Mucosa of descending colon (tissue), 3 donors: ENCODE results near the gene CDK19. TPM values are rescaled to one million over a fixed set of nuclear protein-coding genes. Genes with fewer than 3 reads are reported as not detected.
A peak's percentile ranks its signal among the peaks of the same experiment; 100 is the strongest.
"Not testable (repeated sequence)": the region's sequence is repeated elsewhere in the genome, so short reads cannot be mapped to it uniquely, and the experiment has no call there.

Experiments
- ATAC-seq: fragments of 200-7000 bp; cut with Tn5 transposase; one replicate; pipeline ENCODE4 v1.9.1; 2020; ENCODE audit warnings: mild to moderate bottlenecking, moderate library complexity
- DNase-seq, 3 donors: peaks; one replicate each; pipeline ENCODE4 v3.0.0-alpha.2; 2020
- H3K36me3 ChIP-seq: fragments of 200-600 bp; one replicate; pipeline ENCODE4 v1.8.0; 2021; ENCODE audit warnings: low read depth, mild to moderate bottlenecking
- H3K4me1 ChIP-seq: fragments of 200-600 bp; one replicate; pipeline ENCODE4 v1.8.0; 2021; ENCODE audit warnings: low read depth, mild to moderate bottlenecking
- H3K4me3 ChIP-seq: fragments of 200-600 bp; one replicate; pipeline ENCODE4 v1.8.0; 2021; ENCODE audit warnings: mild to moderate bottlenecking
- H3K9me3 ChIP-seq: fragments of 200-600 bp; one replicate; pipeline ENCODE4 v1.8.0; 2021; ENCODE audit warnings: mild to moderate bottlenecking
- CTCF ChIP-seq: fragments of 200-600 bp; IDR thresholded peaks from one replicate; pipeline ENCODE4 v1.8.0; 2022; ENCODE audit warnings: antibody characterized with exemption, mild to moderate bottlenecking
- intact Hi-C, 2 donors: fragments of 100-400 bp; cut with DNase I in 1 of 2; cut with micrococcal nuclease in 1 of 2; formaldehyde crosslinking; loops; one replicate each; pipeline versions ENCODE4 v1.11.0 to v1.11.1; 2022; cut with DNase I, micrococcal nuclease
- total RNA-seq, 3 donors: library from RNA; stranded (reverse); fragmentation: NEBNext Ultra II Directional in 2 of 3; extraction: Animal tissue kit (Norgen Biotek cat#: 25700) in 2 of 3; gene quantifications; one replicate each; pipeline versions ENCODE4 v1.2.1 to v1.2.4, GENCODE V29; 2021 to 2023
- donor health status: DM: no; HTN: no; CAD: no; lungs with moderate emphysema.
- donor health status: DM: no; HTN: no; CAD: no.
- donor health status: DM: no; HTN: yes; CAD: no.

Gene CDK19
- total RNA-seq, 3 donors from 2014 or later: 24.3 to 34.3 (median 27.7) TPM

GRCh38 chr6:110748453-110748852 lies 66.8 kb downstream of the CDK19 start:
- Histone ChIP-seq H3K9me3 (peaks cover 1% of the 10 kb centered on the region), H3K4me1 (no peaks in the 10 kb centered on the region), H3K4me3 (no peak overlapping the region), H3K36me3 (no peaks in the 10 kb centered on the region)
- ATAC-seq (no peak), DNase-seq (no peak)
- TF ChIP-seq CTCF: no peak
- intact Hi-C loops: no loop called here

- DNase-seq (no peak), ATAC-seq (peak; percentile 44)
- intact Hi-C loops: no loop called here
- Histone ChIP-seq H3K4me1 (no peaks in the 10 kb centered on the region), H3K4me3 (no peak overlapping the region), H3K36me3 (no peaks in the 10 kb centered on the region), H3K9me3 (peaks cover 19% of the 10 kb centered on the region)
- TF ChIP-seq CTCF: no peak
These were observed 68.6 kb downstream of the CDK19 start for GRCh38 chr6:110746680-110747079.

- intact Hi-C loops: no loop called here
- H3K4me3 ChIP-seq: no peak overlapping the region
- DNase-seq (no peak), ATAC-seq (no peak)
- TF ChIP-seq CTCF: no peak
- H3K36me3 ChIP-seq: no peaks in the 10 kb centered on the region
- H3K9me3 ChIP-seq: peaks cover 29% of the 10 kb centered on the region
- no peaks in the 10 kb centered on the region for H3K4me1 ChIP-seq
These were observed 70.3 kb downstream of the CDK19 start for GRCh38 chr6:110744991-110745390.

GRCh38 chr6:110742552-110742951 lies 72.7 kb downstream of the CDK19 start:
- H3K36me3 ChIP-seq, H3K4me1 ChIP-seq, H3K4me3 ChIP-seq, intact Hi-C loops, ATAC-seq: not testable (repeated sequence)
- H3K9me3 ChIP-seq: peaks cover 29% of the 10 kb centered on the region
- peak in 1 of 3 donors; percentile 6 for DNase-seq

- no peak overlapping the region for H3K4me3 ChIP-seq
- intact Hi-C loops: no loop called here
- peaks cover 6% of the 10 kb centered on the region for H3K4me1 ChIP-seq
- DNase-seq (no peak), ATAC-seq (no peak)
- no peaks in the 10 kb centered on the region for H3K36me3 ChIP-seq
- TF ChIP-seq CTCF: no peak
- H3K9me3 ChIP-seq: peaks cover 29% of the 10 kb centered on the region
These were observed 73.8 kb downstream of the CDK19 start for GRCh38 chr6:110741517-110741916.

GRCh38 chr6:110738899-110739365 lies 76.3 kb downstream of the CDK19 start:
- intact Hi-C loops: no loop called here
- no peak overlapping the region for H3K4me3 ChIP-seq
- TF ChIP-seq CTCF: no peak
- ATAC-seq: peak; percentile 97
- H3K4me1 ChIP-seq: peaks cover 6% of the 10 kb centered on the region
- peaks cover 29% of the 10 kb centered on the region for H3K9me3 ChIP-seq
- DNase-seq: peak in 1 of 3 donors; percentile 44
- H3K36me3 ChIP-seq: no peaks in the 10 kb centered on the region
